ENCODE data around the gene ITCH.

The ITCH gene

DNA sequence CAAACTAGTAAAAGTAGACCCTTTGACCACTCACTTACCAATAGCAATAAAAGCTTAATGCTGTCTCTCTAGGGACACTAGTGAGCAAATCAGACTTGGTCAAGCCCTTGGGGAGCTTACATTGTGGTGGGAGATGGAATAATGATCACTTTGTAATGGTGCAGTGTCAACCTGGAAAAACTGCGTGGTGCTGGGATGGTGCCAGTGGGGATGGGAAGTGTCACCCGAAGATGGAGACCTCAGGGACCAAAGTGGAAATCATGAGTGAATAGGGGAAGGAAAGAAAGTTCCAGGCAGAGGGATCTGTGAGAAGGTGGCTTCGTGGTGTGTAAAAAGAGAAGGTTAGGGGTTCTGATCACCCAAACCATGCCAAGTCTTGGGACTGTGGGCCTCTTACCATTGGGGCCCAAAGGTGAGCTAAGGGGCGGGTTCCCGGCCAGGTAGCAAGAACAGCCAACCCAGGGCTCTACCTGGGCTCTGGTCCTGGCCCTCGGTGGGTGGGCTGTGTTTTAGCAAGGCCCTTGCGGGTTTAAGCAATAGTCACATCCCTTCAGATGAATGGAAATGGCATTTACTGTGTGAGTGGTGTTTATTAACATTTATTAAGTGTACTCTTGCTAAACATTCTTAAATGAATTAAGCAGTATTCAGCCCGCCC is 168.7 kb downstream of the ITCH start:
- no peak for DNase-seq (ENCODE audit: low read depth in 3 of 3)

DNA sequence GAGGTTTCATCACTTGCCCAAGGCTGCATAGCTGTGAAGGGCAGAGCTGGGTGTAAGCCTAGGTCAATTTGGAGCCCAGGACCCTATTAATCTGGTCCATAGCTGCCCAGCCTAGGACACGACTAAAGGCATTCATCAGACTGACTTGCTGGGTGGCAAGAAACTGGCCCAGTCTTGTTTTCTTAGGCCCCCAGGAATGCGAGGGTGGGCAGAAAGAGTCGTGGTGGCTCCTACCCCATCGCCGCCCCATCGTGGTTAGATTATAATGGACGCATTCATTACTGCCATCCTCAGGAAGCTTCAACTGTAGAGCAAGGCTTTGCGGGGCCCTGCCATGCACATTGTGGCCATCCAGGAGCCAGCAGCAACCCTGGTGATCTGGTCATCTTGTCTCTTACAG is 169.2 kb downstream of the ITCH start:
- no peak for DNase-seq (ENCODE audit: low read depth in 3 of 3)

DNA sequence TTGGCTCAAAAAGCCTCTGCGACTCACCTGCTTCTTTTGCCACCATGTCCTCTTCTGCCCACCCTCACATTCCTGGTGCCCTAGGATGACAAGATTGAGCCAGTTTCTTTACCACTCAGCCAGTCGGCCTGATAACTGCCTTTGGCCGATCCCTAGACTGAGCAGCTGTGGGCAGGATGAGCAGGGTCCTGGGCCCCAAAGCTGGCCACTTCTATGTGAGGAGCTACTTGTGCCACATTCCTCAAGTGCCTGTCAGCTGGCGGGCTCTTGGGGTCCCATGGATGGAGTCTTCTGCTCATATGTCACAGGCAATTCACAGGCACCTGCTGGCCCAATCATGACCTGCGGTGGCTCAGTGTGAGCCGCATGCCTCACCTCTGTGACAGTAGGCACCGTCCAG is 169.7 kb downstream of the ITCH start:
- DNase-seq (ENCODE audit: low read depth in 3 of 3), result no peak

DNA sequence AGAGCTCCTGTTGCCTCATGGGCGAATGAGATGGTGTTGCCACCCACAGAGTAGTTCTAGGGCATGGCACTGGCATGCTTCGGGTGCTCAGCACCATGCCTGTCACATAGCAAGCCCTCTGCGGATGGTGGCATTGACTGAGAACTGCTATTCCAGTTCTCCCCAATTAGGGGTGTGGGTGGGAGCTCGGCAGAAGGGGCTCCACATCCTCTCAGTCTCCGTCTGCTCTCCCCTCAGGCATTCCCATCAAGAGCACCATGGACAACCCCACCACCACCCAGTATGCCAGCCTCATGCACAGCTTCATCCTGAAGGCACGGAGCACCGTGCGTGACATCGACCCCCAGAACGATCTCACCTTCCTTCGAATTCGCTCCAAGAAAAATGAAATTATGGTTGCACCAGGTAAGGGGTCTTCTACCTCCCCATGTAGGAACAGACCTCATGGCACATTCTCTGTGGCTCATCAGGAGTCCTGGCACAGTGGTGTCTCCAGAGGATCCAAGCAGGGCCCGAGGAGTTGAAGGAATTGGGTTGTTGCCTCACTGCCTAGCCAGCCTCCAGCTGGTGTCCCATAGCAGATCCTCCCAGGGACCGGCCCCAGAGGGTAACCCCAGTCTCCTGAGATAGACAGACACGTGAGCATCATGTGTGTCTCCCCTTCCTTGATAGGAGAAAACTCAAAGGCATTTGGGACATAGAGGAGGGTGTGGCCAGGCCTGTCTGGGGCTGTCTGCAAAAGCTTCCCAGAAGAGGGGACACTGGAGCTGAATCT is 171.5 kb downstream of the ITCH start:
- DNase-seq (ENCODE audit: low read depth in 3 of 3), result no peak

DNA sequence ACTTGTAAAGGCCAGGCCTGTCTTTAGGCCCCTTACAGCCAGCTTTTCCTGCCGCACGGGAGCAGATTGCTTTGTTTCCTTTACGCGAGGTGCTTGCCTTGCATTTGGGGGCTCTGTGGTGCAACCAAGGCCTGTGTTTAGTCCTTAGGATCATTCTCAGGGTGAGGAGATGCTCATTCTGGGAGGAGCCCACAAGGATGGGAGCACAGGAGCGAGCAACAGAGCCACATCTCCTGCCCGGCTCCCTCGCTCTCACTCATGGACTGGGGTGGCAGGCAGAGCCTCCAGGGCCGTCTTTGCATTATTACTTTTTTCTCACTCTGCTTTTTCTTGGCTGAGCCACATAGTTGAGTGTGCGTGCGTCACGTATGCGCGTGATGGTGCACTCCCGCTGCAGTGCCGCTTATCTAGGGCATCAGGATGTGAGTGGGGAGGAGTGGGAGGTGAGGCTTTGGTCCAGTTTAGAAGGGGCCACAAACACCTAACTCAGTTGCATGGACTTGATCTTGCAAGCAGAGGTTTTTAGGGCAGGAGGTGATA is 172.3 kb downstream of the ITCH start:
- DNase-seq (ENCODE audit: low read depth in 3 of 3), result no peak

DNA sequence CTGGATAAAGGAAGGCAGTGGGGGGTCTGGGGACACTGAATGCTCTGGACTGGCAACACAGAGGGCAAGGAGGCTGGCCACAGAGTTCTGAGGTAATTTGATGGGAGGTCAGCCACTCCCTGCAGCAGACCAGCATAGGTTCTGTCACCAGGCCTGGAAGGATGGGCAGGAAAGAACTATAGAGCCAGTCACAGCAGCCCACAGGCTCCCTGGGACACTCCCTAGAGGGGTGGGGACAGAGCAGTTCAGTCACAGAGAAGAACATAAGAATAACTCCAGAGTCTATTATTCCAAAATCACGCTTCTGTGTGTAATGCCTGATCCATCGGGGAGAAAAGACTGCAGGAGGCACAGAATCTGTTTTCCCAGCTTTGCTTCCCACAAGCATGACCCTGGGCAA is 172.8 kb downstream of the ITCH start:
- no peak for DNase-seq (ENCODE audit: low read depth in 3 of 3)

DNA sequence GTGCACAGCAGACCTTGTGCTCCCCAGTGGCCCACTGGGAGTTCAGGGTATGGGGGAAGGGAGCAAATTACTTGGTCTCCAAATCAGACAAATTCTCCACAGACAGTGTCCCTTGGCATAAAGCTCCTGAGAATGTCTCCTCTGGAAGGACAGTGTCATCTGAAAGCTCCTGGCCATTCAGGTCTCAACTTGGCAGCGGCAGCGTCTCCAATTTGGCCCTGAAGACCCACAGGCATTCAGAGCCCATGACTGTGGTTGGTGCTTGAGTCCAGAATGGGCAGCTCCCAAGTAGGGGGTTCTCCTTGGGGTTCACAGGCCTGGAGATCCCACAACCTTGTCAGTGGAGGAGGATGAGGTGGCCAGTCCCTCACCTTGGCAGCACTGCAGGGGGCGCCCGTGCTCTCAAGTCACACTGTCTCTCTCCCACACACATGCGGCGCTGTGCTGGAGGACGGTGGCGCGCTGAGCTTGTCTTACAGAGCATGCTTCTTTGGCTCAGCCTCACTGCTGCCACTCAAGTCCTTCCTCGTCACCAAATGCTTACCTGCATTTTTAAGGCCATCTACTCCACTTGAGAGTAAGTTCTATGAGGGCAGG is 173.8 kb downstream of the ITCH start:
- no peak for DNase-seq (ENCODE audit: low read depth in 3 of 3)

DNA sequence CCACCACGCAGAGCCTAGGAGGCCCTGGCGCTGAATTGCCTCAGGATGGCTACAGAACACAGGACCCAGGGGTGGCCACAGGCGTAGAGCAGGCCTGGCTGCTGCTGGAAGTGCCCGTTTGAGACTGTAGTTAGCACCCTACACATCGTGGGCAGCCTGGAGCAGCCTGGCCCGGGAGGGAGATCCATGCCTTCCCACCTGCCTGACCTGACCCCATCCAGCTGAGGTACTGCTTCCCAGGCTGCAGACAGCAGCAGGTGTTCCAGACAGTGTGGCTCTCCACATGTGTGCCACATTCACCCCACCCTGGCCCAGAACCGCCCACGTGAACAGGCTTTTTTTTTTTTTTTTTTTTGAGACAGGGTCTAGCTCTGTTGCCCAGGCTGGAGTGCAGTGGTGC is 174.6 kb downstream of the ITCH start:
- DNase-seq (ENCODE audit: low read depth in 3 of 3), result no peak

DNA sequence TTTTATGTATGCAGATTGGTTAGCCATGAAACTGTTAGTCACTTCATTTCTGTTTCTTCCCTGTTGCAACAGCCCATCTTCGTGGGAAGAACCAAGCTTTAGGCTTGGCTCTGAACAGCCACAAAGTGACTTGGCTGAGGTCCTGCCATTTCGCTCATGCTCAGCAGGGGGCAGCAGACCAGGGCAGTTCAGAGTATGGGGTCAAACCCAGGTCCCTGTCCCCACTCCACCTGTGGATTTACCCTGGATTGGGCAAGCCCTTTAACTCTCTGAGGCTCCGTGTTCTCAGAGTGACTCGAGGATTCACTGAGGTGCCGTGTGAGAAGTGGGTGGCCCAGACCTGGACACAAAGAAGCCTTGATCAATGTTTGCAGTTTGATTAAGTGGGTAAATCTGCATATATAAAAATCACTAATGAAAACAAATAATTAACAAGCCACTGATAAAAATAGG is 175.6 kb downstream of the ITCH start:
- DNase-seq (ENCODE audit: low read depth in 3 of 3), result peak in 1 of 3 experiments; percentile 33

DNA sequence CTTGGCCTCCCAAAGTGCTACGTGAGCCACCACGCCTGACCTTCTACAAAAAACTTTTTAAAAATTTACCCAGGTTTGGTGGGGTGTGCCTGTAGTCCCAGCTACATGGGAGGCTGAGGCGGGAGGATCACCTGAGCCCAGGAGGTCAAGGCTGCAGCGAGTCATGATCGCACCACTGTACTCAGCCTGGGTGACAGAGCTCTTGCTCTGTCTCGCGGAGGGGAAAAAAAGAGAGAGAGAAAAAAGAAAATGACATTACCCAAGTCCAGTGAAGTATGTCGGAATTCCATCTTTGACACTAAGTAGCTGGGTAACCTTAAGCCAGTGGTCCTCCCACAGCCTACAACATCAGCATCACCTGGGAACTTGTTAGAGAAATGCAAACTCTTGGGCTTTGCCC is 176.7 kb downstream of the ITCH start:
- DNase-seq (ENCODE audit: low read depth in 3 of 3), result no peak

DNA sequence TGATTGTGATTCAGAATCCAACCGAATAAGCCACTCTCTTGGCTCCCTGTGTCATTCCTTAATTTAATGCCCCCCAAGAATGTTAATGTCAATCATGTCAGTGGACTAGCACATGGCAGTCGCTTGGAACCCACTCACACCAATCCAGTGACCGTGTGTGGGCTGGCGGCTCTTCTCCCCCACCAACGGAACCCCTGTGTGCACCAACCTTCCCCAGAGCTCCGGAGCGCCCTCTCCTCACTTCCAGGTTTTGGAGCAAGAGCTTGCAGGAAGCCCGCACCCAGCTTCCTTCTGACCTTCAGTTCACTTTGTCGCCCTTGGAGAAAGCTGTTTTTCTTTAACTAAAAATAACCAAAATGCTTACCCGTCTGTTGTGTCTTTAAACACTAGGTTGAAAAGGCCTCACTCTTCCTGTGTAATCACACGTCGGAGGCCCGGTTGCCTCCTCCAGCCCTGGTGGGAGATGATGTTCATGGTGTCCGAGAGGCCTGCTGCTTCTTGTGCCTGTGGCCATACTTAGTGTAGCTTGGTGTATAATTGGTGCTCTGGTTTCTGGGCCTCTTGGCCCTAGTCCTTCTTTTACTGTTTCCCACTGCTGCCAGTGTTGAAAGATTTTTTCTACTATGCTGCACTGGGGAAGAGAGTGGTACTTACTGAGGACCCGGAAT is 177.7 kb downstream of the ITCH start:
- no peak for DNase-seq (ENCODE audit: low read depth in 3 of 3)

DNA sequence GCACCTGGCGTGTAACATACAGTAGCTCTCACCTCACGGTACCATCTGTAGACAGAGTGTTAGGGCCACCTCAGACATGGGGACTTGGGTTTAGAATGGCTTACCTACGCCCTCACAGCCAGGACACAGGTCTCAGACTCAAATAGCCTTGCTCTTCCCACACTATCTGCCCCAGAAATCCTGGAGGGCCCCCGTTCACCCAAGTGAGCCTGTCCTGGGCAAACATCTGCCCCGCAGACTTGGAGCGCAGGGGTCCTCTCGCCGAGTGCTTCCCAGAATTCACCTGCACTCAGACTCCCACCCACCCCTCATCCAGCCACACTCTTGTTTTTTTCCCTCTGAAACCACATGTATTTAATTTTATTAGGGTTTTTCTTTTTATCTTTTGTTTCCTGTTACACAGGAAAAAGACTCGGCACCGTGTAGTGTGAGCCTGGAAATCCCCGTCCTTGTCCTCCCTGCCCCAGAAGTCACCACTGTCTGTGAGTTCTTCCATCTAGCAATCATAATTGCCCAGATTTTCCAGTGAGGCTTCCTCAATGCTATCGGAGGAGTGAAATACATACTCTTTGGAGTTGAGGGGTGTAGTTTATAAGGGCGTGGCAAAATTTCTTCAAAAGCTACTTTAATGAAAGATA is 178.3 kb downstream of the ITCH start:
- no peak for DNase-seq (ENCODE audit: low read depth in 3 of 3)

DNA sequence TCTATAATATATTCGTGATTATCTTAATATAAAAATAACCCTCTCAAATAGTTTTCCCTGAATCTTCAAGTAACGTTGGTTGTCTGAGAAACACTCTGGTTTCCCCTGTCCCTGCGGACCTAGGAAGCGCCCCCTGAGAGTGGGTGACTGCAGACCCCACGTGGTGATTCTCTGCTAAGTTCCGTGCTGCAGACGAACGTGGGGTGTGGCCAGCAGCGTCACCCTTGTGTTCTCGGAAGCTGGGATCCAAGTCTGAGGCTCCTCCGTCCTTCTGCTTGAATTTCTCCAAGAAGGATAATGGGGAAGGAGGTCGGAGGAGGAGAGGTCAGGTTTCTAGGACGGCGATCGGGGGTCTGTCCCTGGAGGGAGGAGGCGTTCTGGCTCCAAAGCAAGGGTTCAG is 178.8 kb downstream of the ITCH start:
- no peak for DNase-seq (ENCODE audit: low read depth in 3 of 3)

DNA sequence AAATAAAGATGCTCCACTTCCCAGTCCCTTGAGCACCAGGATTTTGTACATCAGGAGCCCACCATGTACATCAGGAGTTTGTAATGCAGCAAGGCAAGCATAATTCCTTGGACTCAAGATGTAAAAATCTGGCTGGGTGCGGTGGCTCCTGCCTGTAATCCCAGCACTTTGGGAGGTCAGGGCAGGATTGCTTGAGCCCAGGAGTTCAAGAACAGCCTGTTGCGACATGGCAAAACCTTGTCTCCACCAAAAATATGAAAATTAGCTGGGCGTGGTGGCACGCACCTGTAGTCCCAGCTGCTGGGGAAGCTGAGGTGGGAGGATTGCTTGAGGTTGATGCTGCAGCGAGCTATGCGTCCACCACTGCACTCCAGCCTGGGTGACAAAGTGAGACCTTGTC is 179.4 kb downstream of the ITCH start:
- DNase-seq (ENCODE audit: low read depth in 3 of 3), result no peak

DNA sequence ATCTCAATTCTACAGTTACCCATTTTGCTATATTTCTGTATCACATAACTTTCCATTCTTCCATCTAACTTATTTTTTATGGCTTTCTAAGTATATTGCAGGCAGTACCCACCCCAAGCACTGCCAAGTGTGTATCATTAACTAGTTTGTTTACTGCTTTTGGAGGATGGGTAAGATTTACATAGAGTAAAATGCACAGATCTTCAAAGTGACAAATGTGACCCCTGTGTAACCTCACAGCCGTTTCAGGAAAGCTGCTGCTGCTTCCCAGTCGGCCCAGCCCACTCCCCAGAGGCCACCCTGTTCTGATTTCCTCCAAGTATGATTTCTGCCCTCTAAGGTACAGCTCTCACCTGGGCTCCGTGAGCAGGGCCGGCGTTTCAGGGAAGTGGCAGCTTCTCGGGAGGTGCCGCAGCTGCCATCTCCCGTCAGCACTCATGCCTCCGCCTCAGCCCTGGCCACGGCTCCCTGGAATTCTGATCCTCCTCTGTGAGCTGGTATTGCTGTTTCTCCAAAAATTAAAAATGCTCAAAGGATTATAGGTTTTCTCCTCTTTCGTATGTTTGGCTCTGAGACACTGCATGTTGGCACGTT is 180.5 kb downstream of the ITCH start:
- no peak for DNase-seq (ENCODE audit: low read depth in 3 of 3)

DNA sequence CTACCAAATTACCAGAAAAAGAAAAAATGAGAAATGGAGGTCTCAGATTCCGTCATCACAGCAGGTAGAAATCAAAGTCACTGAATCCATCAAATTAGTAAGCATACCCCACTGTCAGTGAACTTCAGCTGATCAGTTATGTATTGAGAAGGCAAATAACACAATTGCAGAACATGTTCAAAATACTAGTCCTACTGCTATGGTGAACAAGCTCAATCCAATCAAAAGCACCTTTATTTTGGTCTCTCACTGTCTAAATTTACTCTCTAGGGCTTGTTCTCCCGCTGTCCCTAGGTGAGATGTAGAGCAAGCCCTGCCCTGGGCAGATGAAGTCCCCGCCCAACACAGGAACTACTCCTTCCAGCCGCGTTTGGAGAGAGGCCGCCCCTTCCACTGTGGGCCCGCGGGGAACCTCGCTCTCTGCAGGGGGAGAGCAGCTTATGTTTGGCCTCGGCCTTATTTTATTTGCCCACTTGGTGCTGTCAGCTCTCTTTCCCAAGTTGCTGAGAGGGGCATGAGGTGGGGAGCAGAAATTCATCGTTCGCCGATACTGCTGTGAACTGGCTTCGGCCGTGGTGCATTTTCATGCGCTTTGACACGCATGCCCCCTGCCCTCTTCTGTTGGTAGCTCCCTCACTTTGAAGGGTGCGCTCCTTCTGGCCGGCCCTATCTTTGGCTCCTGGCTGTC is 181.2 kb downstream of the ITCH start:
- DNase-seq (ENCODE audit: low read depth in 3 of 3), result no peak

DNA sequence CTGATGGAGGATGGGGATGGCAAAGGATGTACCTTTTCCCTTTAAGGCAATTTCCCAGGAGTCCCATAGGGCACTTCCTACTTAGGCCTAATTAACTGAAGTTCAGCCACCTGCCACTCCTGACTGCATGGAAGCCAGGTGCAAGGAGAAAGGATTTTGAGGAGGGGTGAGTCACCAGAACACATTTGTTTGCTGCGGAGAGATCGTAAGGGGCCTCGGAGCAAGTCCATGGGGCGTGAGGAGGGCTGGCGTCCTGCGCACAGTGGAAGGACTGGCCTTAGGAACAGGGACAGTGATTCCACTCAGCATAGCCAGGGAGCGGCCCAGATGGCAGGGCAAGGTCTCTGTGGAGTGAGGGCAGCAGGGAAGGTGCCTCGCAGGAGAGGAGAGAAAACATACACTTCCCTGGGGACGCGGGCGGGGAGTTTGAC is 183.7 kb downstream of the ITCH start:
- DNase-seq (ENCODE audit: low read depth in 3 of 3), result no peak

DNA sequence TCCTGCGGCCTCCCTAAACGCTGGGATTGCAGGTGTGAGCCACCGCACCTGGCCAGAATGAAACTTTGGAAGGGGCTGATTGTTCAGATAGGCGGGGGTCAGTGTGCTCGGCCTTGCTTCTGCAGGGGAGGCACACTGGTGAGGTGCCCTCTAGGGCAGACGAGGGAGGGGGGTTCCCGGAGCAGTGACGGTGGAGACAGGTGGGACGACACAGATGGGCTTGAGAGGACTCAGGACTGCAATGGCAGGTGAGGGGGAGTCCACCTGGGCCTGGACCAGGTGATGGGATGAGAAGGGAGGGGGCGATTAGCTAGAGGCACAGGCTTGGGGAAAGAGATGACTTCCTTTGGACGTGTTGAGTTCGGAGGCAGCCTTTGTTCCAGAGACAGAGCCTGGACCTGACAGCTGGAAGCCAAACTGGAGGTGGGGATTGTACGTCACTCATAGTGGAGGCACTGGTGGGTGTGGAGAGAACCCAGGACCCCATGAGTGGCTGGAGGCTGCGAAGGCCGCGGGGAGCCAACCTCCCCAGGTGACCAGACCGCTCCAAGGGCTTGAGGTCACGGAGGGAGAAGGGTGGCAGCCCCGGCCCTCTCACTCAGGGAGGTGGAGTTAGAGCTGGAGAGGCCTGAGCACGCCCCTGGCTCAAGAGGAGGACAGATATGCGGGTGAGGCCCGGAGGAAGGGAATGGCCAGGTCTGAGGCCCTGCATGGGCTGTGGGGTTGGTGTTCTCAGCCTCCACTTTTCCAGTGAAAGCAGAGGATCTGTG is 185.0 kb downstream of the ITCH start:
- no peak for DNase-seq (ENCODE audit: low read depth in 3 of 3)

DNA sequence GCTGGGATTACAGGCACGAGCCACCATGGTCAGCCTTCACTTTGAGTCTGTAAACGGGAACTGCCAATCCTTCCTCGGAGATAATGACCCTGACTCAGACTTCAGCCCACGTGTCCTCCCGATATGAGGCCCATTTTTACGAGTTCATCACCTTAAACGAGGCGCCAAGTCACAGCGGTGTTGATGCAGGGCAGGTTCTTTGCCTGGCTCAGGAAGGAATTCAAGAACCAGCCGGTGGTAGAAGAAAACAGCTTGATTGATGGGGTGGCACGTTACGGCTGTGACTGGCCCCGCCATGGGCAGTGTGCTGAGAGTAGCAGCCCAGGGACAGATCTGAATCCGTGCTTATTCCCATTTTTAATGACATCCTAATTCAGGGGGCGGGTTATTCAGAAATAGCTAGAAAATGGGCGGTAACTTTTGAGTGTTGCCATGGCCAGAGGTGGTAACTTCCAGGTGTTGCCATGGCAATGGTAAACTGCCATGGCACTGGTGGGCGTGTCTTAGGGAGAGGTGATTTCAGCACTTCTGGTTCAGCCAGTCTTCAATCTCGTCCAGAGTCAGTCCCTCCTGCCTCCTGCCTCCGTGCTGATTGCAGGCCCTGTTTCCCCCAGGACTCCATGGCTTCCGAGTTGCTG is 186.3 kb downstream of the ITCH start:
- no peak for DNase-seq (ENCODE audit: low read depth in 3 of 3)

DNA sequence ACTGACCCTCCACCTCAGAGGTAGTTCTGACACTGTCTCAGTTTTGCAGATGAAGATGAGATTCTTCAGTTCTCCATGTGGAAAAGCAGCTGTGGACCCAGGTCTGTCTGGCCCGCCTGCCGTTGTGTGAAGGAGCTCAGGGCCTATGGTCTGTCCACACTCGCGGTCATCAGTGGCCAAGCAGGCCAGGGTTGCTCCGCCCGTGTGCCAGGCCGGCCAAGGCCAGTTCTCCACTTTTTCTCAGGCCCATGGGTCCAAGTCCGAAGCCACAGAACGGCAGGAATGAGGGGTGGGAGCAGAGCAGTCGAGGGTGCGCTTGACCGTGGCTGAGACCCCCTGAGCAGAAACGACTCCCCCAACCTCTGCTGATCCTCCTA is 186.8 kb downstream of the ITCH start:
- DNase-seq (ENCODE audit: low read depth in 3 of 3), result no peak

Data from stimulated activated CD4-positive, alpha-beta T cell treated with anti-CD3 and anti-CD28 coated beads, TNF-alpha, amount 100 ng/mL, for 4 hours (primary cell).